PC-3 (cell line): ENCODE measurements around the gene ZFP36L2.

Source experiments
- CTCF ChIP-seq: fragments of 300-600 bp; sonication (generic); conservative IDR thresholded peaks from 2 replicates; pipeline ENCODE4 v1.5.1; 2017; ENCODE audit warnings: antibody characterized with exemption, low read depth, mild to moderate bottlenecking, low read length
- EZH2 ChIP-seq: fragments of 300-600 bp; sonication (generic); IDR thresholded peaks from one replicate; pipeline ENCODE4 v1.6.1; 2017; ENCODE audit warnings: antibody characterized with exemption, mild to moderate bottlenecking, low read length; ENCODE audit not compliant: unreplicated experiment

GRCh38 chr2:43176449-43176848 is 50.0 kb downstream of the ZFP36L2 start:
- TF ChIP-seq CTCF (no peak), EZH2 (no peak)
